Naive thymus-derived CD4-positive, alpha-beta T cell (primary cell): ENCODE measurements around the gene MARF1. TPM values are rescaled to one million over a fixed set of nuclear protein-coding genes. Genes with fewer than 3 reads are reported as not detected.

ENCODE experiments used
- ATAC-seq: fragments of 150-1000 bp; cut with Tn5 transposase; 2 replicates; pipeline ENCODE4 v1.10.0; 2021; ENCODE audit warnings: mild to moderate bottlenecking, moderate library complexity
- CTCF ChIA-PET: fragments of 350-600 bp; sonication (Branson Sonifier 250); formaldehyde crosslinking; loops from one replicate; lab custom pipeline; 2021; ENCODE audit warnings: antibody characterized with exemption; lab: Charles Lee
- POLR2A ChIA-PET: fragments of 350-600 bp; sonication (Branson Sonifier 250); formaldehyde crosslinking; loops from one replicate; lab custom pipeline; 2021; ENCODE audit warnings: antibody characterized with exemption, inconsistent platforms; lab: Charles Lee
- DNase-seq, 9 donors: peaks; one replicate each; pipeline versions ENCODE4 v3.0.0 to v3.0.0-alpha.2; 2020 to 2022; ENCODE audit warnings: mixed read lengths in 1 of 9
- H3K27ac ChIP-seq: one replicate; pipeline ENCODE4 v1.7.0; 2013; ENCODE audit warnings: mild to moderate bottlenecking, low read depth, low read length, moderate library complexity
- H3K27me3 ChIP-seq, 2 donors: one replicate each; pipeline ENCODE4 v1.7.0; 2013; ENCODE audit warnings: low read length in 2 of 2, mild to moderate bottlenecking in 2 of 2, moderate library complexity in 2 of 2; ENCODE audit not compliant: control insufficient read depth in 2 of 2, insufficient read depth in 2 of 2
- H3K36me3 ChIP-seq, 3 experiments: 1 replicate in 2 of 3; 2 replicates in 1 of 3; pipeline ENCODE4 v1.7.0; 2013; ENCODE audit warnings: low read length in 3 of 3, mild to moderate bottlenecking in 3 of 3, moderate library complexity in 1 of 3; ENCODE audit not compliant: insufficient read depth in 3 of 3, control insufficient read depth in 2 of 3
- H3K4me1 ChIP-seq, 2 donors: one replicate each; pipeline ENCODE4 v1.7.0; 2013; ENCODE audit warnings: low read length in 2 of 2, mild to moderate bottlenecking in 2 of 2, moderate library complexity in 1 of 2; ENCODE audit not compliant: control insufficient read depth in 2 of 2, insufficient read depth in 2 of 2
- H3K4me3 ChIP-seq: 2 replicates; pipeline ENCODE4 v1.7.0; 2013; ENCODE audit warnings: mild to moderate bottlenecking, low read length
- H3K9me3 ChIP-seq, 3 experiments: 1 replicate in 2 of 3; 2 replicates in 1 of 3; pipeline ENCODE4 v1.7.0; 2013; ENCODE audit warnings: low read length in 3 of 3; ENCODE audit not compliant: control insufficient read depth in 2 of 3
- H3K27ac Mint-ChIP-seq, 9 donors: one replicate each; pipeline ENCODE4 v1.8.0; 2020 to 2022; ENCODE audit warnings: mixed read lengths in 9 of 9, mild to moderate bottlenecking in 8 of 9, moderate library complexity in 5 of 9, inconsistent platforms in 2 of 9
- H3K27me3 Mint-ChIP-seq, 5 donors: one replicate each; pipeline ENCODE4 v1.8.0; 2021 to 2022; ENCODE audit warnings: mixed read lengths in 5 of 5, mild to moderate bottlenecking in 1 of 5
- H3K36me3 Mint-ChIP-seq, 5 donors: one replicate each; pipeline ENCODE4 v1.8.0; 2020 to 2022; ENCODE audit warnings: mixed read lengths in 5 of 5, mild to moderate bottlenecking in 3 of 5, inconsistent platforms in 1 of 5
- H3K4me1 Mint-ChIP-seq, 7 donors: one replicate each; pipeline ENCODE4 v1.8.0; 2020 to 2022; ENCODE audit warnings: mixed read lengths in 7 of 7, mild to moderate bottlenecking in 3 of 7, inconsistent platforms in 1 of 7
- H3K4me3 Mint-ChIP-seq, 10 donors: one replicate each; pipeline ENCODE4 v1.8.0; 2020 to 2022; ENCODE audit warnings: mild to moderate bottlenecking in 10 of 10, mixed read lengths in 10 of 10, moderate library complexity in 6 of 10, inconsistent platforms in 2 of 10
- H3K9me3 Mint-ChIP-seq, 11 donors: one replicate each; pipeline ENCODE4 v1.8.0; 2020 to 2022; ENCODE audit warnings: mixed read lengths in 11 of 11, mild to moderate bottlenecking in 4 of 11, inconsistent platforms in 1 of 11, moderate library complexity in 1 of 11
- intact Hi-C, 2 donors: fragments of 100-400 bp; cut with micrococcal nuclease; formaldehyde crosslinking; loops; one replicate each; pipeline ENCODE4 v1.15.1; 2023
- polyA plus RNA-seq, 2 donors: library from polyadenylated mRNA; unstranded; fragments of 300-500 nt; fragmentation: Illumina TruSeq; gene quantifications; one replicate each; pipeline ENCODE4 v1.2.3, GENCODE V29; 2021
- total RNA-seq, 6 experiments: library from RNA in 5 of 6; stranded (reverse) in 5 of 6; gene quantifications; 1 replicate in 5 of 6; 2 replicates in 1 of 6; pipeline ENCODE4 v1.2.3 and lab custom pipeline; 2021 to 2026

The MARF1 gene
- total and polyA plus RNA-seq, 7 experiments from 2014 or later = 12.5 to 259 (median 157) TPM

GRCh38 chr16:15587152-15587825 is 55.7 kb downstream of the MARF1 start:
- Histone ChIP-seq H3K36me3 (peaks cover 0 to 11% (median 0%) of the 10 kb centered on the region in 3 experiments), H3K27me3 (no peaks in the 10 kb centered on the region), H3K9me3 (peaks cover 0 to 11% (median 0%) of the 10 kb centered on the region in 3 experiments), H3K4me1 (peaks cover 16 to 22% of the 10 kb centered on the region in 2 donors), H3K4me3 (no peak overlapping the region), H3K27ac (no peak overlapping the region)
- peaks cover 8 to 57% (median 28%) of the 10 kb centered on the region in 5 donors for H3K36me3 Mint-ChIP-seq
- no peak for ATAC-seq
- CTCF ChIA-PET = no interaction called here
- no peak for DNase-seq
- no peaks in the 10 kb centered on the region for H3K27me3 Mint-ChIP-seq
- peaks cover 13 to 28% (median 20%) of the 10 kb centered on the region in 7 donors for H3K4me1 Mint-ChIP-seq
- POLR2A ChIA-PET = interaction anchor here (0.6 to 5.9 kb wide), 3 partner anchors 56 to 80 kb away, joined by 3 to 50 read pairs (median 3); partner anchors contain the start of gene MARF1
- H3K4me3 Mint-ChIP-seq = peak overlapping the region in 1 of 10 donors; percentile 45
- peak overlapping the region in 6 of 9 donors; percentile 25 to 98 (median 54) for H3K27ac Mint-ChIP-seq
- H3K9me3 Mint-ChIP-seq = peaks cover 0 to 26% (median 8%) of the 10 kb centered on the region in 11 donors
- intact Hi-C loops = no loop called here

GRCh38 chr16:15586716-15587115 is 56.2 kb downstream of the MARF1 start:
- POLR2A ChIA-PET = interaction anchor here (1.3 kb wide), 1 partner anchor 81 kb away, joined by 3 read pairs; no protein-coding TSS in a partner anchor
- H3K27me3 ChIP-seq = no peaks in the 10 kb centered on the region
- H3K9me3 Mint-ChIP-seq = peaks cover 0 to 26% (median 8%) of the 10 kb centered on the region in 11 donors
- H3K9me3 ChIP-seq = peaks cover 0 to 11% (median 0%) of the 10 kb centered on the region in 3 experiments
- peaks cover 14 to 19% of the 10 kb centered on the region in 2 donors for H3K4me1 ChIP-seq
- ATAC-seq (no peak), DNase-seq (no peak)
- intact Hi-C loops = no loop called here
- H3K27ac ChIP-seq = no peak overlapping the region
- CTCF ChIA-PET = no interaction called here
- no peaks in the 10 kb centered on the region for H3K27me3 Mint-ChIP-seq
- H3K4me1 Mint-ChIP-seq = peaks cover 12 to 26% (median 17%) of the 10 kb centered on the region in 7 donors
- H3K36me3 Mint-ChIP-seq = peaks cover 8 to 57% (median 28%) of the 10 kb centered on the region in 5 donors
- H3K36me3 ChIP-seq = peaks cover 0 to 11% (median 0%) of the 10 kb centered on the region in 3 experiments
- no peak overlapping the region for H3K4me3 ChIP-seq
- peak overlapping the region in 4 of 9 donors; percentile 25 to 98 (median 79) for H3K27ac Mint-ChIP-seq
- H3K4me3 Mint-ChIP-seq = no peak overlapping the region

GRCh38 chr16:15585956-15586355 is 57.0 kb downstream of the MARF1 start:
- H3K27ac Mint-ChIP-seq = peak overlapping the region in 5 of 9 donors; percentile 2 to 98 (median 43)
- POLR2A ChIA-PET = interaction anchor here (1.3 kb wide), 1 partner anchor 82 kb away, joined by 3 read pairs; no protein-coding TSS in a partner anchor
- CTCF ChIA-PET = interaction anchor here (0.6 kb wide), 1 partner anchor 39 kb away, joined by 3 read pairs; no protein-coding TSS in a partner anchor
- peaks cover 0 to 26% (median 8%) of the 10 kb centered on the region in 11 donors for H3K9me3 Mint-ChIP-seq
- Histone ChIP-seq H3K27me3 (no peaks in the 10 kb centered on the region), H3K4me3 (no peak overlapping the region), H3K27ac (no peak overlapping the region), H3K4me1 (peaks cover 7 to 12% of the 10 kb centered on the region in 2 donors), H3K36me3 (peaks cover 0 to 11% (median 0%) of the 10 kb centered on the region in 3 experiments), H3K9me3 (peaks cover 0 to 11% (median 0%) of the 10 kb centered on the region in 3 experiments)
- H3K36me3 Mint-ChIP-seq = peaks cover 8 to 55% (median 28%) of the 10 kb centered on the region in 5 donors
- intact Hi-C loops = no loop called here
- no peak for ATAC-seq
- no peaks in the 10 kb centered on the region for H3K27me3 Mint-ChIP-seq
- no peak for DNase-seq
- peaks cover 5 to 22% (median 13%) of the 10 kb centered on the region in 7 donors for H3K4me1 Mint-ChIP-seq
- no peak overlapping the region for H3K4me3 Mint-ChIP-seq

- H3K36me3 Mint-ChIP-seq = peaks cover 8 to 48% (median 25%) of the 10 kb centered on the region in 5 donors
- H3K9me3 Mint-ChIP-seq = peaks cover 0 to 24% (median 8%) of the 10 kb centered on the region in 11 donors
- intact Hi-C loops = no loop called here
- peaks cover 0 to 8% (median 0%) of the 10 kb centered on the region in 7 donors for H3K4me1 Mint-ChIP-seq
- Histone ChIP-seq H3K4me1 (no peaks in the 10 kb centered on the region), H3K27me3 (no peaks in the 10 kb centered on the region), H3K9me3 (peaks cover 0 to 11% (median 0%) of the 10 kb centered on the region in 3 experiments), H3K4me3 (no peak overlapping the region), H3K36me3 (peaks cover 0 to 11% (median 0%) of the 10 kb centered on the region in 3 experiments), H3K27ac (no peak overlapping the region)
- no peak overlapping the region for H3K27ac Mint-ChIP-seq
- H3K27me3 Mint-ChIP-seq = no peaks in the 10 kb centered on the region
- no peak overlapping the region for H3K4me3 Mint-ChIP-seq
- ATAC-seq (no peak), DNase-seq (no peak)
- ChIA-PET CTCF (no interaction called here), POLR2A (interaction anchor here (1.0 kb wide), 1 partner anchor 9 kb away, joined by 3 read pairs; no protein-coding TSS in a partner anchor)
Observed at GRCh38 chr16:15583526-15583925, 59.4 kb downstream of the MARF1 start.

GRCh38 chr16:15581127-15581815 is 61.7 kb downstream of the MARF1 start:
- intact Hi-C loops = no loop called here
- Mint-ChIP-seq H3K27ac (peak overlapping the region in 1 of 9 donors; percentile 52), H3K27me3 (no peaks in the 10 kb centered on the region), H3K36me3 (peaks cover 6 to 28% (median 8%) of the 10 kb centered on the region in 5 donors), H3K4me3 (no peak overlapping the region), H3K4me1 (peaks cover 0 to 5% (median 0%) of the 10 kb centered on the region in 7 donors), H3K9me3 (peaks cover 0 to 15% (median 8%) of the 10 kb centered on the region in 11 donors)
- ChIA-PET CTCF (interaction anchor here (0.6 to 0.7 kb wide), 2 partner anchors 8 to 62 kb away, joined by 3 read pairs; no protein-coding TSS in a partner anchor), POLR2A (no interaction called here)
- Histone ChIP-seq H3K36me3 (no peaks in the 10 kb centered on the region), H3K4me1 (no peaks in the 10 kb centered on the region), H3K27ac (no peak overlapping the region), H3K9me3 (peaks cover 0 to 6% (median 0%) of the 10 kb centered on the region in 3 experiments), H3K4me3 (no peak overlapping the region), H3K27me3 (no peaks in the 10 kb centered on the region)
- ATAC-seq = no peak
- no peak for DNase-seq

GRCh38 chr16:15578824-15579223 is 64.1 kb downstream of the MARF1 start:
- Histone ChIP-seq H3K27ac (no peak overlapping the region), H3K4me3 (no peak overlapping the region), H3K27me3 (no peaks in the 10 kb centered on the region), H3K4me1 (no peaks in the 10 kb centered on the region), H3K36me3 (no peaks in the 10 kb centered on the region), H3K9me3 (no peaks in the 10 kb centered on the region)
- Mint-ChIP-seq H3K4me3 (no peak overlapping the region), H3K36me3 (peaks cover 0 to 16% (median 0%) of the 10 kb centered on the region in 5 donors), H3K4me1 (peaks cover 0 to 7% (median 0%) of the 10 kb centered on the region in 7 donors), H3K27ac (no peak overlapping the region), H3K9me3 (peaks cover 0 to 7% (median 0%) of the 10 kb centered on the region in 11 donors), H3K27me3 (no peaks in the 10 kb centered on the region)
- ATAC-seq = no peak
- POLR2A ChIA-PET = no interaction called here
- CTCF ChIA-PET = no interaction called here
- intact Hi-C loops = no loop called here
- no peak for DNase-seq
